GM12891 (cell line): ENCODE data around the gene MS4A2.
"Not testable (repeated sequence)": the region's sequence is repeated elsewhere in the genome, so short reads cannot be mapped to it uniquely, and the experiment has no call there.

Experiments
- DNase-seq: peaks from one replicate; pipeline ENCODE4 v3.0.0; 2011; ENCODE audit warnings: low spot score; ENCODE audit not compliant: insufficient read length
- FAIRE-seq: peaks from 2 replicates; lab custom pipeline; 2011; peaks lifted over from hg19 to GRCh38; lab: Jason Lieb, UNC
- PAX5 ChIP-seq: IDR thresholded peaks from 2 replicates; pipeline ENCODE4 v1.6.1; 2011; ENCODE audit warnings: low read length, moderate library complexity, mild to moderate bottlenecking; ENCODE audit not compliant: insufficient read depth, severe bottlenecking
- POLR2A ChIP-seq: IDR thresholded peaks from 2 replicates; pipeline ENCODE4 v1.6.1; 2011; ENCODE audit warnings: low read depth, low read length, control low read depth
- POLR2AphosphoS5 ChIP-seq: IDR thresholded peaks from 2 replicates; pipeline ENCODE4 v1.6.1; 2011; ENCODE audit warnings: low read depth, low read length, control low read depth
- POU2F2 ChIP-seq: IDR thresholded peaks from 2 replicates; pipeline ENCODE4 v1.6.1; 2011; ENCODE audit warnings: low read depth, mild to moderate bottlenecking, control low read depth, low read length, moderate library complexity
- SPI1 ChIP-seq: IDR thresholded peaks from 2 replicates; pipeline ENCODE4 v1.6.1; 2011; ENCODE audit warnings: low read depth, low read length, control low read depth
- TAF1 ChIP-seq: IDR thresholded peaks from 2 replicates; pipeline ENCODE4 v1.6.1; 2011; ENCODE audit warnings: low read depth, low read length, control low read depth

Gene MS4A2

GRCh38 chr11:60077216-60077817 is 11.1 kb upstream of the MS4A2 start:
- FAIRE-seq (no peak), DNase-seq (no peak)
- no peak for TF ChIP-seq POLR2AphosphoS5
- no peak for TF ChIP-seq POLR2A
- TF ChIP-seq PAX5 = no peak
- TF ChIP-seq SPI1 = no peak
- TF ChIP-seq POU2F2 = no peak
- TF ChIP-seq TAF1 = no peak

- DNase-seq (no peak), FAIRE-seq (no peak)
- TF ChIP-seq PAX5 (no peak), POLR2AphosphoS5 (no peak), POLR2A (no peak)
These were observed 10.5 kb upstream of the MS4A2 start for GRCh38 chr11:60077981-60078380.

- TF ChIP-seq POLR2A = no peak
- TF ChIP-seq SPI1 = no peak
- no peak for TF ChIP-seq POLR2AphosphoS5
- DNase-seq = no peak
- FAIRE-seq = no peak
These were observed 9.7 kb upstream of the MS4A2 start for GRCh38 chr11:60078745-60079144.

DNA sequence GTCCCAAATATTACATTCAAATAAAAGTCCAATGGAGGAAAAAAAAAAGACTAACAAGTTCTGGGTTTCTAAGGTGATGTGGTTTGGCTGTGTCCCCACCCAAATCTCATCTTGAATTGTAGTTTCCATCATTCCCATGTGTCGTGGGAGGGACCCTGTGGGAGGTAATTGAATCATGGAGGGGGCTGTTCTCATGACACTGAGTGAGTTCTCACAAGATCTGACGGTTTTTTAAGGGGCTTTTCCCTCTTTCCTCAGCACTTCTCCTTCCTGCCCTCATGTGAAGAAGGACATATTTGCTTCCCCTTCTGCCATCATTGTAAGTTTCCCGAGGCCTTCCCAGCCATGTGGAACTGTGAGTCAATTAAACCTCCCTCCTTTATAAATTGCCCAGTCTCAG is 7.9 kb upstream of the MS4A2 start:
- DNase-seq (no peak), FAIRE-seq (no peak)
- TF ChIP-seq POLR2AphosphoS5 (no peak), POLR2A (no peak)

DNA sequence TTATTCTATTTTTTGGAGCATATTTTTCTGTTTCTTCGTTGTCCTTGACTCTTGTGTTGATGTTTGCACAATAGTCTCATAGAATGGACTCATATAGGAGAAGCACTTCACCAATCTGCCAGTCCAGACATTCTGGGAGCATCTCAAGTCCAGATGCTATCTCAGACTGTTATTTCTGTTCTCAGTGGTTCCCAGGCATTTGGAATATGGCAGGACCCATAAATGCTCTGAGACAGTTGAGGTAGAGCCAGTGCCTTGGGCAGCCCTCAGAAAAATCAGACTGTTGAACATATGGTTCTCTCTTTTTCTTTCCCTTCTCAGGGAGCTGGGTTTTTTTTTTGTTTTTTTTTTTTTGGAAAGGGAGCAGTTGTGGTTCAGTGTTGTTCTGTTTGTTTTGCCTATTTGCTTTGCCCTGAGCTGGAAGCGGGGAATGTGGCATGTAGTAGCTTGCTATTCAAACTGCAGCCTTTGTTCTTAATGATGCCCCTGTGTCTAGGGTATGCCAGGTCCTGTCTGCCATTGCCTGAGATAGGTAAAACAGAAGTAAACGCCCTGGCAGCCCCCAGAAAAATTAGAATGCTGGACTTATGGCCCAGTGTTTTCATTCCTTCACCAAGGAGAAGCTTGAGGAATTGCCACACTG is 3.7 kb upstream of the MS4A2 start:
- TF ChIP-seq POU2F2 (no peak), POLR2A (no peak), TAF1 (no peak), SPI1 (no peak), PAX5 (no peak), POLR2AphosphoS5 (no peak)
- DNase-seq = no peak
- FAIRE-seq = no peak

GRCh38 chr11:60085909-60086308 is 2.6 kb upstream of the MS4A2 start:
- TF ChIP-seq PAX5 (no peak), POLR2A (no peak), SPI1 (no peak), TAF1 (no peak), POU2F2 (no peak), POLR2AphosphoS5 (no peak)
- DNase-seq = no peak
- no peak for FAIRE-seq

GRCh38 chr11:60087239-60087638 is 1.2 kb upstream of the MS4A2 start:
- no peak for TF ChIP-seq POLR2AphosphoS5
- no peak for TF ChIP-seq PAX5
- no peak for TF ChIP-seq POU2F2
- no peak for TF ChIP-seq TAF1
- no peak for TF ChIP-seq POLR2A
- FAIRE-seq = no peak

GRCh38 chr11:60095477-60096120 is 7.1 kb downstream of the MS4A2 start:
- TF ChIP-seq TAF1 (no peak), POLR2A (no peak), SPI1 (no peak), PAX5 (no peak), POU2F2 (no peak), POLR2AphosphoS5 (no peak)
- FAIRE-seq = no peak
- no peak for DNase-seq

More at GRCh38 chr11:60087239-60087638, 1.2 kb upstream of the MS4A2 start:
- DNase-seq = no peak

DNA sequence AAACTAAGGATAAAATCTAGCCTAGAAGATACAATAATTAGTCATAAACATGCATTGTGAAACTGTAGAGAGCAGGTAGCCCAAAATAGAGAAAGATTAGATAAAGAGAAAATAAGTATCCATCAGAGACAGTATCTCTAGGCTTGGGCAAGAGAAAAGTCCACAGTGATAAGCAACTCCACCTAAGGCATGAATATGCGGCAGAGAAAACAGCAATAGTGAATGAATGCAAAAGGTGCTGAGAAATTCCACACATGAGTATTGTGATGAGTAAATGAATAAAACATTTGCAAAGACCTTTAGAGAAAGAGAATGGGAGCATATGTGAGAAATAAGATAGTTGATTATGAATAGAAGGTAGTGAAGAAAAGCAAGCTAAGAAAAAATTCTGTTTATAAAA is 8.7 kb downstream of the MS4A2 start:
- FAIRE-seq = no peak
- TF ChIP-seq POU2F2 = no peak
- no peak for DNase-seq

DNA sequence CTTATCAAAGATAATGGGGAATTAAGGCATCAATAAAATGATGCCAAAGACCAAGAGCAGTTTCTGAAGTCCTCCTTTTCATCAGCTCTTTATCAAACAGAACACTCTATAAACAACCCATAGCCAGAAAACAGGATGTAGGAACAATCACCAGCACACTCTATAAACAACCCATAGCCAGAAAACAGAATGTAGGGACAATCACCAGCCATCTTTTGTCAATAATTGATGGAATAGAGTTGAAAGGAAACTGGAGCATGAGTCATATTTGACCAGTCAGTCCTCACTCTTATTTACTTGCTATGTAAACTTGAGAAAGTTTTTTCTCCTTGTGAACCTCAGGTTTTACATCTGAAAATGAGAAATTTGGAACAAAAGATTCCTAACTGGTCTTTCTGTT is 10.0 kb downstream of the MS4A2 start:
- DNase-seq = no peak
- no peak for FAIRE-seq
- no peak for TF ChIP-seq TAF1

DNA sequence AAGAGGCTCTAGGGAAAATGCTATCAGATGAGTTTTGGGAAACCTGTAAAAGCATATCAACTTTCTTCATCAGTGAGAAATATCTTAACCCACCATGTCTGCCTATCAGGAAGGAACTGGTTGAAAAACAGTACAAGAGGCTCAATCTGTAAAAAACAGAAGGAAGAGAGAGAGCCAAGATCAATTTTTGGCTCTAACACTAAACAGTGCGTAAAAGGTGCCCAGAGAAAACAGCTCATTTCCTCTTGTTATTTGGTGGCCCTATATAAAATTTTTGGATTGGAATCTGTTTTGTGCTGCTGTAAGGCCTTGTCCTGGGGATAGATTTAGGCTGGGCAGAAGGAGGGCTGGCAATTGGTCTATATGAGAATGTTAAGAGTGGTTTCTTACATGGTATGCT is 12.1 kb downstream of the MS4A2 start:
- FAIRE-seq (no peak), DNase-seq (no peak)
- TF ChIP-seq TAF1 (no peak), POLR2A (no peak), POLR2AphosphoS5 (no peak)

GRCh38 chr11:60101368-60101767 is 12.9 kb downstream of the MS4A2 start:
- not testable (repeated sequence) for FAIRE-seq

GRCh38 chr11:60104471-60105115 is 16.1 kb downstream of the MS4A2 start:
- not testable (repeated sequence) for DNase-seq, FAIRE-seq

More at GRCh38 chr11:60101368-60101767, 12.9 kb downstream of the MS4A2 start:
- not testable (repeated sequence) for DNase-seq

GRCh38 chr11:60108631-60109030 is 20.2 kb downstream of the MS4A2 start:
- DNase-seq, FAIRE-seq: not testable (repeated sequence)
